NCI-H2081 treated with DMSO at 0.1 percent for 48 hours (cell line): Measurements from ENCODE around the gene TEDC1.

ENCODE experiments used
- DNase-seq: peaks from one replicate; lab custom pipeline; 2025; lab: John Stamatoyannopoulos, UW

The TEDC1 gene

DNA sequence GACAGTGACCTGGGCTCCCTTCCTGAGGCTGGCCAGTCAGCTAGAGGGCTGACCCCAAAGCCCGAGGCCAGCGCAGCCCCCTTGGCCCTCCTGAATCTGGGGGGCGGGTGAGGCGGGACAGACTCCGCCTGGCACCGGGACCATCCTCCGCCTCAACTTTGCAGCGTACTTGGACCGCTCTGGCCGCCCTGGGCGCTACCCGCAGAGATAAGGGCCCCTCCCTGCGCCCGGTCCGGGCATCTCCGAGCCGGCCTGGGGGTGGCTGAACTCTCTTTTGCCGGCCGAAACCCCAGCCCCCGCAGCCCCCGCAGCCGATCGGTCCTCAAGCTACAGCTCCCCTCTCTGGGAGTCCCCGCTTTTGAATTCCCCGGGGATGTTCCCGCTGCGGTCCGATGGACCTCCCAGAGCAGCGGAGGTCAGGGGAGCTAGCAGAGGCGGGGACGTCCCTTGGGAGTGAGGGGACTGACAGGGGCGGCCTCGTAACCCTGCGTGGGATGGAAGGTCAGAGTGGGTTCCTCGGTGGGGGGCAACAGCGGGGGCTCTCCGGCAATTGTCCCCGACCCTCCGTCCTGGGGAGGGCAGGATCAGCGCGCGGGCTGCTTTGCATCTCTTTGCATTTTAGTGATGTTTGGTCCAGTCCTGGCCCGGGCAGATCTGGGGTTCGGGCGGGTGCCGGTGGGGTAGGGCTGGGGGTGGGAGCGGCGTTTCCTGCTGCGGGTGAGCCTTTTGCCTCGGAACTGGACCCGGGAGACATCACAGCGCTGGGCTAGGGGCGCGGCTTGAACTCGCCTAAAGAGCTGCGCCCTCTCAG, 4.7 kb upstream of the TEDC1 start, which contains the start of gene CRIP1:
CRIP1 (plus strand) TSS at position 724 of the 811 bp plus-strand sequence. CDS start 374 bp downstream, outside the sequence.
- no peak for DNase-seq

DNA sequence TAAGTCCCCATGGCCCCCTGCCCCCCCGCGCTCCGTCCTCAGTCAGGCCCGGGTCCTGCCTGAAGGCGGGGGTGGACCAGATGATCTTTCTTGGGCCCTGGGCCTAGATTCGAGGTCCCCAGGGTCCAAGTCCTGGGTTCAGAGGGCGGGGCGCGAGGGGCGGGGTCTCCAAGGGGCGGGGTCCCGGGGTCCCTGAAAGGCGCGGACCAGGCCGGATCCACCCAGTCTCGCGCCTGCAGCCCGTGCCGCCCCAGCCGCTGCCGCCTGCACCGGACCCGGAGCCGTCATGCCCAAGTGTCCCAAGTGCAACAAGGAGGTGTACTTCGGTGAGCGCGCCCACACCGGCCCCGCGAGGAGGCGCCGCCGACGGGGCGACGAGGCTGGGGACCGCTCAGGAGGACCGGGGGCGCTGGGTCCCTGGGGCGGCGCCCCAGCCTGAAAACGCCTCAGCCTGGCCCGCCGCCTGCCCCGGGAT, 4.0 kb upstream of the TEDC1 start:
- no peak for DNase-seq

DNA sequence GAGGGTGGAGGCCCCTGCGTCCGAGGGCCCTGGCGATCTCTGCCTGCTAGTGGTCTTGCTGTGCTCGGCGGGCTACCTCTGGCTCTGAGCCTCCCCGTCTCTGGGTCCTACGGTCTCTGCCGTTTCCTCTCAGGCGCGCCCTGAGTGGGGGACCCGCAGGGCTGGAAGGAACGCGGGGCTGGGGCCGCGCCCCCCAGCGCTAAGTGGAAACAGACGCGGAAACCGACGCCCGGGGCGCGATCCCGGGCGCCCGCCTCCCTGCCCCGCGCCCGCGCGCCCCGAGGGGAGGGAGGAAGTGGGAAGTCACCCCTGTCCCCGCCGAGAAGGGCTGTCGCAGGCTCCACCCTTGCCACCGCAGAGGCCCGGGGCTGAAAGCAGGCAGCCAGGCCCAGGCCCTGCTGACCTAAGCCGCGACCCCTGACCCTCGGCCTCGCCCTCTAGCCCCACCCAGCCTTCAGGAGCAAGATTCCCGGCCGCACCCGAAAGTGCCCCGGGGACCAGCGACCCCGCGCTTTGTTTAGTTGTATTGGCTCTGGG, 3.5 kb upstream of the TEDC1 start:
- DNase-seq = no peak

GRCh38 chr14:105487986-105488777, 2.9 kb upstream of the TEDC1 start:
- no peak for DNase-seq

DNA sequence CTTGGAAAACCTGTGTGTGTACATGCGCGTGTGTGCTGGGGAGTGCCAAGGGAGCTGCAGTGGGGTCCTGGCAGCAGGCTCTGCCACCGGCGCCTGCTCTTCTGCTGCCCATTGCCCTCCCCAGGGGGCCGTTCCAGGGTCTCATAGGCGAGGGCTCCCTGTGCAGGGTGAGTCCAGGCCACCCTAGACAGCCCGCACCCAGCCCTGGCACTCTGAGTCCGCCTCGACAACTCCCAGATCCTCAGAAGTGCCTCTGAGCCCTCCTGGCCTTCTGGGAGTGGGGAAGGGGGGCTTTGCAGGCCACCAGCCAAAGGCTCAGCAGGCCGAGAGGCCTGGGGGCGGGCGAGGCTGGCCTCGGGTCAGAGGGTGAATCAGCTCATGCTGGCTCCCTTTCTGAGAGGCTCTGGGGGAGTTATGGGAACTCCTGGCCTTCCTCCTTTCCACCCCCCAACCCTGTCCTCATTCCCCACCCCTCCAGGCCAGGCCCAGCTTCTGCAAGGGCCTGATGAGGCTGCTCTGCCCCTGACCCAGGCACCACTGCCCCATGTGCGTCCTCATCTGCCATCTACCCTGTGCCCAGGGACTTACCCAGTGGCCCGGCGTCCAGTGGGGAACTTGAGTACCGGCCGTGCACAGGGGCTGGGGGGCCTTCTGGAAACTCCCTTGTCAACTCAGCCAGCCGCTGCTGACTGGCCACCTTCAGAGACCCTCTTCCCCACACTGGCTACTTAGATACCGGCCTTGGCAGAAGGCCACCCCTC, 2.1 kb upstream of the TEDC1 start:
- no peak for DNase-seq

- peak; percentile 70 for DNase-seq
Measured at GRCh38 chr14:105489542-105490266, 1.3 kb upstream of the TEDC1 start.

DNA sequence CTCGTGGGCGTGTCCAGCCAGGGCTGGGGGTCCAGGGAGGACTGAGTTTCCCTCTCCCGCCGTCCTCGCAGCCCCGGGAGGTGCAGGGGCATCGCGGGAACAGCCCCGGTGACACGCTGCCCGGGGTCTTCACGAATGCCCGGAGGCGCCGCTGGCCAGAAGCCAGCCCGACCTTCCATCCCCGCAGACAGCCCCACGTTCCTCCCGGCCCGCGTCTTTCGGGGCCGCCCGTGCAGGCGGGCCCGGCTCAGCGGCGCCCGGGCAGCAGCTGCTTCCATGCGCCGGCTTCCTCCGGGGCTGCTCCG, 827 bp upstream of the TEDC1 start:
- no peak for DNase-seq

- no peak for DNase-seq
Measured at GRCh38 chr14:105491366-105491973, 424 bp downstream of the TEDC1 start.

GRCh38 chr14:105492031-105492970, 1.3 kb downstream of the TEDC1 start:
- no peak for DNase-seq

DNA sequence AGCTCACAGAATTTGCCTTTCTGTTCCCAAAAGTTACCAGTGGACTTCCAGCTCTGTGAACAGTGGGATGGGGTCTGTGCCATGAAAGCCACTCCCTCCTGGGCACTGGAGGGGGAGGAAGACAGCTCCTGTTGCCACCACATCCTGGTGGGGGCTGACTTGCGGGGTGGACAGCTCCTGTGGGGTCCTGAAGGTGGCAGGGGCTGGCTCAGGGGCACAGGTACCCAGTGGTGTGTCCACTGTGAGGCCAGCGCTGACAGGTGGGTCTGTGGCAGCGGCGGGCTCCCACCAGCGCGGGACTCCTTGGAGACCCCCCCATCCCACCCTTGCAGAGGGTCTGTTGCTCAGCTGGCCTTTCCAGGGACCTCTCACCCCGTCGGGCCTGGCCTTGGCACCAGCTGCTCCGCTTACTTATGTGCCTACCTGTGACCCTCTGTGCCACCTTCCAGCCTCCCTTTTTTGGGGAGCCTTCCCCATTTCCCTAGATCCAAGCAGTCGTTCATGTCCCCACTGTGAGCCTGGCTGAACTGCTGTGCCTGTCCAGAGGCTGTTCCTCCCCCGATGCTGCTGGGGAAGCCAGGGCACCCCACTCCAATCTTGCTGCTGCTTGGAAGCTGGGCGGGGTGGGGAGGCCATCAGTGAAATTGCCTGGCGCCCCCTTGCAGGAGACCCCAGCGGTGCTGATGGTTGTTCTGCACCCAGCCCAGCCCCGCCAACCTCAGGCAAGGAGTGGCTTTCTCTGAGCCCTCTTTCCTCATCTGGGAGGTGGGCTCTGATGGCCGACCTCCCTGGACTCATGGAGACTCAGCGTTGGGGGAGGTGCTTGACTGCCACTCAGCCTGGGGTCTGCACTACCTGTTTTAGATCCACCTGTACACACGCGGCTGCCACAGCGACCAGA, 2.2 kb downstream of the TEDC1 start:
- no peak for DNase-seq

GRCh38 chr14:105493921-105494605, 3.0 kb downstream of the TEDC1 start:
- no peak for DNase-seq

DNA sequence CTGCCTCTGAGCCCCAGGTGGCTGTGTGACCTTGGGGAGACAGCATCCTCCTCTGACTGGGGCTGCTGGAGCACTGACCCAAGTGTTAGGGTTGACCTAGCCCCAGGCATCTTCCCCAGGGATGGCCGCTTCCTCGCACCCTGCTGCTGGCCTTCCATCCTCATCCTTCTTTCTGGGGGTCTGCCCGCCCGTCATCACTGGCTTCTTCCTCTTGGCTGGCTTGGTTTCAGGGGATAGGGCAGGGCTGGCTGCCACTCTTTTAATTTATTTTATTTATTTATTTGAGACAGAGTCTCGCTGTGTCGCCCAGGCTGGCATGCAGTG, 3.5 kb downstream of the TEDC1 start:
- DNase-seq = no peak

DNA sequence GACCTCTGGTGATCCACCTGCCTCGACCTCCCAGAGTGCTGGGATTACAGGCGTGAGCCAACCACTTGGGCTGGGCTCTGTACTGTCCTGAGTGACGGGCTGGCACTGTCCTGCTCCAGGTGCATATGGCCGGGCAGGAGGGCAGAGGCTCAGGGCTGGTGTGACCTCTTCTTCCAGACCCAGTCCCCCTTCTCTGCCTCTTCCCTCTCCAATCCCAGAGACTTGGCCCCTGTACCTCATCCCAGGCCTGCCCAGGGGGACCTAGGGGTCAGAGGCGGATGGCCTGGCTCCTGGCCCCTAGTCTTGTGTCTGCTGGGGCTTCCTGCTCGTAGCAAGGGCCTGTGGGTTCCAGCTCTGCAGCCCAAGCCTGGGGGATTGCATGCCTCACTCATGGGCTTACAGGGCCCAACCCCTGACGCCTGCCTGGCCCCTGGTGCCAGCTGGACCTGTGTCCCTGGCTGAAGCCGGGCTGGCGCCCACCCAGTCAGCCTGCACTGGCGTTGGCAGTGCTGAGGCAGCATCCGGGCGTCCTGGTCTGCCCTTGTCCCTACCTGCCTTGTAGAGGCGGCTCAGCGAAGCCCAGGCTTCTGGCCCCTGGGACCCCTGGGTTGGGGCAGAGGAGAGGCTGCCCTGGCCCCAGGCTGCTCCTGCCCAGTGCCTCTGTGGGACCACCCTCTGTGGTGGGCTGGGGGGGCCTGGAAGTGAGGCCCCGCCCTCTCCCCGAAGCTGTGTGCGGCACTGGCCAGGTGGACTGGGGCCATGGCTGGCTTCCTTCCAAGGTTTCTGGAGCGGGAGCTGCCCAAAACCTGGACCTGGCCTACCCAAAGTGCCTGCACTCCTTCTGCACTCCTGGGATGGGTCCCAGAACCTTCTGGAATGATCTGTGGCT, 4.3 kb downstream of the TEDC1 start:
- DNase-seq = no peak

- DNase-seq = no peak
Measured at GRCh38 chr14:105495990-105496830, 5.2 kb downstream of the TEDC1 start.

DNA sequence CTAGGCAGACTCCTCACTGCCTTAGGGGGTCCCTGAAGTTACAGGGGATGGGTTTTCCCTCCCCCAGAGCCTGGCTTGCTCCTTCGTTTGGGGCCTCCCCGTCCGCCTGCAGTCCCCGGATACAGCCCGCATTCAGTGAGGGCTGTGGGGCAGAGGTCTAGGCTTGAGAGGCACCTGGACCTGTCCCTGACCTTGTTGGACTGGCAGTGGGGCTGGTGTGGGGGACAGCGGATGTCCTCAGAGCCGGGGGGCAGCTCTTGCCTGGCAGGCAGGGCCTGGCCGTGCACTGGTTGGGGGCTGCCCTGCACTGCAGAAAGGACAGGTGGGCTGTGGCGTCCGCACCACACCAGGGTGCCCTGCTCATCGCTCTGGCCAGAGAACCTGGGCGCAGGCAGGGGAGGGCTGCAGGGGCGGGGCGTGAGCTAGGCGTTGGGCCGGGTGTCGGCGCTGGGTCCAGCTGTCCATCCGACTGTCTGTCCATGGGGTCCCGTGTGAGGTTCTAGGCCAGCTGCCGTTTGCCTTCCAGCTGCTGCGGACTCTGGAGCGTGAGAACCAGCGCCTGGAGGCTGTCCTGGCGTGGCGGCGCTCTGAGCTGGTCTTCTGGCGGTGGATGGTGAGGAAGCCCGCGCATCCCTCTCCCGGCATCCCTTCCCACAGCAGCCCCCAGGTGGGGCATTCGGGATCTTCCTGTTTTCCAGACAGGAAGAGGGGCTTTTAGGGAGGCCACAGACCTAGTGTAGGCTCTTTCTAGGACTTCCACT, 6.0 kb downstream of the TEDC1 start:
- no peak for DNase-seq
